GM23248 (cell line): ENCODE data around the gene ZC3H12D. TPM values are rescaled to one million over a fixed set of nuclear protein-coding genes. Genes with fewer than 3 reads are reported as not detected.
"Not testable (repeated sequence)": the region's sequence is repeated elsewhere in the genome, so short reads cannot be mapped to it uniquely, and the experiment has no call there.

Experiments used
- DNase-seq: peaks from one replicate; pipeline ENCODE4 v3.0.0-alpha.2; 2015
- H2AFZ ChIP-seq: fragments of 200-600 bp; sonication (generic); 2 replicates; pipeline ENCODE4 v1.6.1; 2016; ENCODE audit warnings: antibody characterized with exemption
- H3F3A ChIP-seq: fragments of 200-600 bp; sonication (generic); 2 replicates; pipeline ENCODE4 v1.6.1; 2016; ENCODE audit warnings: mild to moderate bottlenecking, antibody characterized with exemption, mixed run types; ENCODE audit not compliant: insufficient read depth
- H3K27ac ChIP-seq: fragments of 200-600 bp; sonication (generic); 2 replicates; pipeline ENCODE4 v1.5.1; 2016; ENCODE audit warnings: mild to moderate bottlenecking
- H3K27me3 ChIP-seq: fragments of 200-600 bp; sonication (generic); replicated peaks from 2 replicates; pipeline ENCODE4 v1.6.1; 2016; ENCODE audit warnings: mild to moderate bottlenecking; ENCODE audit not compliant: insufficient read depth
- H3K36me3 ChIP-seq: fragments of 200-600 bp; sonication (generic); 2 replicates; pipeline ENCODE4 v1.6.1; 2016; ENCODE audit warnings: low read depth, mild to moderate bottlenecking
- H3K4me1 ChIP-seq: fragments of 200-600 bp; sonication (generic); 2 replicates; pipeline ENCODE4 v1.6.1; 2016; ENCODE audit warnings: mild to moderate bottlenecking; ENCODE audit not compliant: insufficient read depth
- H3K4me2 ChIP-seq: fragments of 200-600 bp; sonication (generic); one replicate; pipeline ENCODE4 v1.6.1; 2016; ENCODE audit warnings: mild to moderate bottlenecking; ENCODE audit not compliant: unreplicated experiment
- H3K4me3 ChIP-seq: fragments of 200-600 bp; sonication (generic); 2 replicates; pipeline ENCODE4 v1.5.1; 2016; ENCODE audit warnings: mild to moderate bottlenecking
- H3K79me2 ChIP-seq: fragments of 200-600 bp; sonication (generic); 2 replicates; pipeline ENCODE4 v1.6.1; 2016; ENCODE audit warnings: mild to moderate bottlenecking; ENCODE audit not compliant: insufficient read depth
- H3K9ac ChIP-seq: fragments of 200-600 bp; sonication (generic); 2 replicates; pipeline ENCODE4 v1.6.1; 2016; ENCODE audit warnings: mild to moderate bottlenecking
- H3K9me2 ChIP-seq: fragments of 200-600 bp; sonication (generic); 2 replicates; pipeline ENCODE4 v1.6.1; 2016; ENCODE audit warnings: mixed run types, mild to moderate bottlenecking, moderate library complexity; ENCODE audit not compliant: insufficient read depth
- H3K9me3 ChIP-seq: fragments of 200-600 bp; sonication (generic); one replicate; pipeline ENCODE4 v1.6.1; 2017; ENCODE audit warnings: low read depth
- H4K20me1 ChIP-seq: fragments of 200-600 bp; sonication (generic); 2 replicates; pipeline ENCODE4 v1.6.0; 2016; ENCODE audit not compliant: insufficient read depth
- EZH2 ChIP-seq: fragments of 200-600 bp; sonication (generic); IDR thresholded peaks from 2 replicates; pipeline ENCODE4 v1.6.1; 2018; ENCODE audit warnings: antibody characterized with exemption, mild to moderate bottlenecking; ENCODE audit not compliant: insufficient read depth, poor library complexity, severe bottlenecking
- EZH2phosphoT487 ChIP-seq: fragments of 200-600 bp; sonication (generic); IDR thresholded peaks from 2 replicates; pipeline ENCODE4 v1.6.1; 2018; ENCODE audit warnings: antibody characterized with exemption, moderate library complexity, mild to moderate bottlenecking, low read depth; ENCODE audit not compliant: insufficient read depth
- WGBS, 2 experiments: methylation state at CpG; one replicate each; pipeline ENCODE4 v1.1.6; 2015 to 2017; ENCODE audit warnings: low lambda C conversion rate in 2 of 2, low coverage in 1 of 2; ENCODE audit errors: missing lambda C conversion rate in 2 of 2; 5-methylcytosine and 5-hydroxymethylcytosine counted together
- in situ Hi-C: fragments of 300-500 bp; cut with MboI; formaldehyde crosslinking; loops from 2 replicates; pipeline ENCODE4 v1.15.0; 2020
- polyA plus RNA-seq: library from polyadenylated mRNA; unstranded; fragments of >200 nt; fragmentation: Nextera tagmentation; extraction: Ambion mirVana; gene quantifications from 2 replicates; pipeline ENCODE4 v1.2.1, GENCODE V29; 2016
- total RNA-seq: library from RNA; depleted of rRNA; stranded (reverse); fragments of >200 nt; shearing (Covaris generic); gene quantifications from 2 replicates; pipeline ENCODE4 v1.2.3, GENCODE V29; 2014

The ZC3H12D gene
- total and polyA plus RNA-seq, 2 experiments from 2014 or later, result 0.54 TPM; not detected in 1

- Histone ChIP-seq H3K4me3 (no peak overlapping the region), H3K4me2 (no peak overlapping the region), H3F3A (no peaks in the 10 kb centered on the region), H3K27ac (no peak overlapping the region), H2AFZ (no peak overlapping the region), H3K27me3 (no peaks in the 10 kb centered on the region), H3K4me1 (no peaks in the 10 kb centered on the region), H4K20me1 (no peaks in the 10 kb centered on the region), H3K9me3 (no peaks in the 10 kb centered on the region), H3K79me2 (no peaks in the 10 kb centered on the region), H3K9me2 (no peaks in the 10 kb centered on the region), H3K36me3 (no peaks in the 10 kb centered on the region), H3K9ac (no peak overlapping the region)
- DNase-seq, result no peak
- WGBS, 2 experiments, result 39 to 61% methylated on average over 2 of the region's 2 CpGs
- in situ Hi-C loops, result no loop called here
- TF ChIP-seq EZH2phosphoT487, result no peak
- no peak for TF ChIP-seq EZH2
Measured at GRCh38 chr6:149468179-149468578, 16.6 kb downstream of the ZC3H12D start.

GRCh38 chr6:149467265-149467664 lies 17.5 kb downstream of the ZC3H12D start:
- Histone ChIP-seq H3K4me2 (no peak overlapping the region), H3K27me3 (no peaks in the 10 kb centered on the region), H3K9me3 (no peaks in the 10 kb centered on the region), H3F3A (no peaks in the 10 kb centered on the region), H3K4me1 (no peaks in the 10 kb centered on the region), H3K27ac (no peak overlapping the region), H3K4me3 (no peak overlapping the region), H3K9ac (no peak overlapping the region), H4K20me1 (no peaks in the 10 kb centered on the region), H3K36me3 (no peaks in the 10 kb centered on the region), H3K9me2 (no peaks in the 10 kb centered on the region), H2AFZ (no peak overlapping the region), H3K79me2 (no peaks in the 10 kb centered on the region)
- in situ Hi-C loops, result no loop called here
- WGBS, 2 experiments, result 76 to 77% methylated on average over 4 of the region's 4 CpGs
- TF ChIP-seq EZH2phosphoT487 (no peak), EZH2 (no peak)
- DNase-seq, result no peak

GRCh38 chr6:149464411-149464810 lies 20.4 kb downstream of the ZC3H12D start:
- H3K9me2 ChIP-seq, result no peaks in the 10 kb centered on the region
- no peak for TF ChIP-seq EZH2phosphoT487
- no peak for TF ChIP-seq EZH2
- no peak for DNase-seq
- WGBS, 2 experiments, result 48 to 52% methylated on average over 8 of the region's 8 CpGs
- in situ Hi-C loops, result no loop called here
- no peak overlapping the region for H3K9ac ChIP-seq
- no peak overlapping the region for H3K27ac ChIP-seq
- H3K36me3 ChIP-seq, result no peaks in the 10 kb centered on the region
- H4K20me1 ChIP-seq, result no peaks in the 10 kb centered on the region
- no peaks in the 10 kb centered on the region for H3K9me3 ChIP-seq
- no peak overlapping the region for H3K4me3 ChIP-seq
- H3K4me1 ChIP-seq, result no peaks in the 10 kb centered on the region
- no peak overlapping the region for H3K4me2 ChIP-seq
- H3K79me2 ChIP-seq, result no peaks in the 10 kb centered on the region
- no peaks in the 10 kb centered on the region for H3K27me3 ChIP-seq
- H2AFZ ChIP-seq, result no peak overlapping the region
- H3F3A ChIP-seq, result no peaks in the 10 kb centered on the region

GRCh38 chr6:149463781-149464180 lies 21.0 kb downstream of the ZC3H12D start:
- Histone ChIP-seq H4K20me1 (no peaks in the 10 kb centered on the region), H3K79me2 (no peaks in the 10 kb centered on the region), H3F3A (no peaks in the 10 kb centered on the region), H3K9me3 (no peaks in the 10 kb centered on the region), H3K4me3 (no peak overlapping the region), H3K27ac (no peak overlapping the region), H3K36me3 (no peaks in the 10 kb centered on the region), H3K9me2 (no peaks in the 10 kb centered on the region), H2AFZ (no peak overlapping the region), H3K4me2 (no peak overlapping the region), H3K9ac (no peak overlapping the region), H3K4me1 (no peaks in the 10 kb centered on the region), H3K27me3 (no peaks in the 10 kb centered on the region)
- TF ChIP-seq EZH2phosphoT487 (no peak), EZH2 (no peak)
- in situ Hi-C loops, result no loop called here
- WGBS, 2 experiments, result 70 to 71% methylated on average over 4 of the region's 4 CpGs
- peak; percentile 40 for DNase-seq

- H3F3A ChIP-seq, H3K9ac ChIP-seq, in situ Hi-C loops, H4K20me1 ChIP-seq, H3K27me3 ChIP-seq, H3K9me2 ChIP-seq, H3K4me1 ChIP-seq, H3K9me3 ChIP-seq, H3K27ac ChIP-seq, DNase-seq, H3K4me2 ChIP-seq, H2AFZ ChIP-seq, H3K4me3 ChIP-seq, H3K36me3 ChIP-seq, H3K79me2 ChIP-seq: not testable (repeated sequence)
- 85 to 93% methylated on average over 7 of the region's 7 CpGs for WGBS, 2 experiments
Measured at GRCh38 chr6:149462712-149463111, 22.1 kb downstream of the ZC3H12D start.
